ENCODE data around the gene FNIP2. TPM values are rescaled to one million over a fixed set of nuclear protein-coding genes. Genes with fewer than 3 reads are reported as not detected.

FNIP2 gene
- total RNA-seq (2013; cell fraction: nucleolus; rRNA removed) = 7.1 and 7.9 TPM in 2 replicates
- total RNA-seq (2014; rRNA removed) = 0.17 and 0.22 TPM in 2 replicates
- total RNA-seq (2014; rRNA removed; fragmentation: Illumina TruSeq; extraction: Trizol) = 0.23 and 0.27 TPM in 2 replicates
- total RNA-seq (2021) = 0.32 and 0.38 TPM in 2 replicates
- polyA plus RNA-seq (2011; ENCODE audit: low read depth) = 0.92 TPM
- 0.32 and 0.38 TPM in 2 replicates for polyA plus RNA-seq (2011; rRNA removed)
- polyA plus RNA-seq (2011; cell fraction: cytosol; rRNA removed) = 0.25 TPM in 2 replicates
- polyA plus RNA-seq (2011; cell fraction: nucleus; rRNA removed) = 0.21 and 0.23 TPM in 2 replicates
- 1.8 and 2.2 TPM in 2 replicates for polyA plus RNA-seq (2012)
- 0.11 and 0.12 TPM in 2 replicates for polyA plus RNA-seq (2014; fragmentation: Illumina TruSeq; extraction: Trizol)
- polyA plus RNA-seq (2014; fragmentation: Nextera tagmentation; extraction: Ambion mirVana) = under 1 TPM; 0.03 to 0.04 TPM
- polyA plus RNA-seq (2014; rRNA removed) = 0.06 and 0.20 TPM in 2 replicates
- under 1 TPM; 0.12 to 0.13 TPM for polyA plus RNA-seq (2016; fragmentation: Nextera tagmentation; extraction: Ambion mirVana)
- polyA minus RNA-seq (2011; rRNA and poly(A)+ RNA removed) = 0.57 and 1.8 TPM in 2 replicates
- polyA minus RNA-seq (2011; cell fraction: cytosol; rRNA and poly(A)+ RNA removed) = 0.13 and 0.31 TPM in 2 replicates
- 0.36 and 0.86 TPM in 2 replicates for polyA minus RNA-seq (2011; cell fraction: nucleus; rRNA and poly(A)+ RNA removed)
- percentile 56 among the genes with signal in this experiment for Bru-seq, nascent RNA
- percentile 50 among the genes with signal in this experiment for BruChase-seq, experiment 1, labeled RNA remaining after a 6-hour chase
- percentile 53 among the genes with signal in this experiment for BruChase-seq, experiment 2, labeled RNA remaining after a 2-hour chase
- long read RNA-seq, experiment 1, partial matches to known transcripts = 1 of 1 reads
- long read RNA-seq, experiment 1, other reads (novel, unspliced or antisense) = 0 of 1 reads
- long read RNA-seq, experiment 2, partial matches to known transcripts = 3 of 4 reads
- long read RNA-seq, experiment 2, other reads (novel, unspliced or antisense) = 1 of 4 reads

DNA sequence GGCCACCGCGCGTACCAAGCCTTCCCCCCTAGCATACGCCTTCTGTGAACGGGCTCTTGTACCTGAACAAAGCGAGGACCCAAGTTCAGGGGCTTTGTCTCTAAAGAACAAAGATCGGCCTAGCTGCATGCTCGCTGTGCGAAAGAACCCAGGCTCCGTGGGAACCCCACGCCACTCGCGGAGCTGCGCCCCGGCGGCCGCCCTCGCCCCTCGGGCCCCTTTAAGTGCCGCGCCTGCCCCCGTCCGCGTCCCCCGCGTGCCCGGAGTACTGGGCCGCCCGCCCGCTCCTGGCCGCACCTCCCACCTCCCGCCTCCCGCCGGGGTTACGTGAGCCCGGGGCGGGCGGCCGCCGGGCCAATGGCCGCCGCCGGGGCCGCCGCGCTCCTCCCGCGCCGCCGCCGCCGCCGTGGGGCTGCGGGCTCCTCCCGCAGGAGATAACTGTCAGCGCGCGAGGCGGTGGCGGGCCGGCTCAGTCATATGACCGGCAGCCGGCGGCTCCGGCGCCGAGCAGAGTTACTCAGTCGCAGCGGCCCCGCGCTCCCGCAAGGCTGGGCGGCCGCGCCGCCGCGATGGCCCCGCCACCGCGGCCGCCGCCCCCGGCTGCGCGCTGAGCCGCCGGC, at the start of gene FNIP2:
FNIP2 (plus strand) TSS at position 472 of the 620 bp plus-strand sequence. CDS start 187 bp downstream, outside the sequence.
- WGBS (ENCODE audit: insufficient coverage, insufficient replicate concordance, low lambda C conversion rate, missing lambda C conversion rate) = 4% methylated on average over 24 of the region's 88 CpGs
- ChIA-PET CTCF (interaction anchor here (0.5 to 2.5 kb wide), 5 partner anchors 11 to 359 kb away, joined by 3 to 10 read pairs (median 3); no protein-coding TSS in a partner anchor), SMC1A (ENCODE audit: uncharacterized antibody, unreplicated experiment) (interaction anchor here (0.7 to 1.9 kb wide), 5 partner anchors 14 to 83 kb away, joined by 3 to 16 read pairs (median 5); no protein-coding TSS in a partner anchor), POLR2A (interaction anchor here (1.4 kb wide), 1 partner anchor 14 kb away, joined by 7 read pairs; no protein-coding TSS in a partner anchor), RAD21 (ENCODE audit: unreplicated experiment) (interaction anchor here (1.0 to 2.3 kb wide), 5 partner anchors 18 to 248 kb away, joined by 3 to 10 read pairs (median 5); no protein-coding TSS in a partner anchor)
- peaks cover 2% of the 10 kb centered on the region in 2 experiments; a peak in 1 of 4 replicates for H3K27me3 ChIP-seq (replicated peaks in 1 of 2; ENCODE audit: control insufficient read depth in 2 of 2, insufficient read depth in 2 of 2, low read length in 1 of 2)
- peaks cover 4% of the 10 kb centered on the region for H3K79me2 ChIP-seq (ENCODE audit: control insufficient read depth, insufficient read depth, low read length)
- H4K20me1 ChIP-seq (ENCODE audit: control insufficient read depth, insufficient read depth) = no peaks in the 10 kb centered on the region
- TF ChIP-seq IKZF1 (conservative IDR thresholded peaks at IDR 0.05) = peak; percentile 44; the same call in 1 of the 2 replicates
- no peak for TF ChIP-seq RCOR1 (conservative IDR thresholded peaks at IDR 0.05; ENCODE audit: low read depth, low read length)
- TF ChIP-seq, protein P1, sequence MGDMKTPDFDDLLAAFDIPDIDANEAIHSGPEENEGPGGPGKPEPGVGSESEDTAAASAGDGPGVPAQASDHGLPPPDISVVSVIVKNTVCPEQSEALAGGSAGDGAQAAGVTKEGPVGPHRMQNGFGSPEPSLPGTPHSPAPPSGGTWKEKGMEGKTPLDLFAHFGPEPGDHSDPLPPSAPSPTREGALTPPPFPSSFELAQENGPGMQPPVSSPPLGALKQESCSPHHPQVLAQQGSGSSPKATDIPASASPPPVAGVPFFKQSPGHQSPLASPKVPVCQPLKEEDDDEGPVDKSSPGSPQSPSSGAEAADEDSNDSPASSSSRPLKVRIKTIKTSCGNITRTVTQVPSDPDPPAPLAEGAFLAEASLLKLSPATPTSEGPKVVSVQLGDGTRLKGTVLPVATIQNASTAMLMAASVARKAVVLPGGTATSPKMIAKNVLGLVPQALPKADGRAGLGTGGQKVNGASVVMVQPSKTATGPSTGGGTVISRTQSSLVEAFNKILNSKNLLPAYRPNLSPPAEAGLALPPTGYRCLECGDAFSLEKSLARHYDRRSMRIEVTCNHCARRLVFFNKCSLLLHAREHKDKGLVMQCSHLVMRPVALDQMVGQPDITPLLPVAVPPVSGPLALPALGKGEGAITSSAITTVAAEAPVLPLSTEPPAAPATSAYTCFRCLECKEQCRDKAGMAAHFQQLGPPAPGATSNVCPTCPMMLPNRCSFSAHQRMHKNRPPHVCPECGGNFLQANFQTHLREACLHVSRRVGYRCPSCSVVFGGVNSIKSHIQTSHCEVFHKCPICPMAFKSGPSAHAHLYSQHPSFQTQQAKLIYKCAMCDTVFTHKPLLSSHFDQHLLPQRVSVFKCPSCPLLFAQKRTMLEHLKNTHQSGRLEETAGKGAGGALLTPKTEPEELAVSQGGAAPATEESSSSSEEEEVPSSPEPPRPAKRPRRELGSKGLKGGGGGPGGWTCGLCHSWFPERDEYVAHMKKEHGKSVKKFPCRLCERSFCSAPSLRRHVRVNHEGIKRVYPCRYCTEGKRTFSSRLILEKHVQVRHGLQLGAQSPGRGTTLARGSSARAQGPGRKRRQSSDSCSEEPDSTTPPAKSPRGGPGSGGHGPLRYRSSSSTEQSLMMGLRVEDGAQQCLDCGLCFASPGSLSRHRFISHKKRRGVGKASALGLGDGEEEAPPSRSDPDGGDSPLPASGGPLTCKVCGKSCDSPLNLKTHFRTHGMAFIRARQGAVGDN (IDR thresholded peaks at IDR 0.05) = 0 out of 2 replicates have a peak, but pooled peaks have one; percentile 58
- no peak for TF ChIP-seq RAD51 (IDR thresholded peaks at IDR 0.05)
- TF ChIP-seq MXI1 (IDR thresholded peaks at IDR 0.05; ENCODE audit: low read depth, low read length) = 0 out of 2 replicates have a peak, but pooled peaks have one; percentile 18
- TF ChIP-seq YY1 (IDR thresholded peaks at IDR 0.05; ENCODE audit: low read depth, low read length) = peak; percentile 49; the same call in 1 of the 2 replicates
- no peak for TF ChIP-seq TCF3 (IDR thresholded peaks at IDR 0.05; ENCODE audit: borderline replicate concordance, insufficient read depth, low read depth, low read length)
- no peak for TF ChIP-seq HDAC6 (IDR thresholded peaks at IDR 0.05; ENCODE audit: unreplicated experiment)
- peak in 1 of 2 experiments; percentile 75; a peak in 2 of 4 replicates for TF ChIP-seq BHLHE40 (IDR thresholded peaks at IDR 0.05; ENCODE audit: borderline replicate concordance in 1 of 2, low read depth in 2 of 2, low read length in 1 of 2)
- 0 out of 2 replicates have a peak, but pooled peaks have one; percentile 40 for TF ChIP-seq LARP7 (IDR thresholded peaks at IDR 0.05)
- TF ChIP-seq POLR2A (IDR thresholded peaks at IDR 0.05; ENCODE audit: low read depth, low read length) = peak; percentile 45; the same call in 1 of the 2 replicates
- peak; percentile 85 for TF ChIP-seq BACH1 (IDR thresholded peaks at IDR 0.05; ENCODE audit: borderline replicate concordance)
- peak; percentile 68 for TF ChIP-seq GATAD2B (conservative IDR thresholded peaks at IDR 0.05; ENCODE audit: low read depth)
- H3K9ac ChIP-seq (ENCODE audit: control insufficient read depth, insufficient read depth, low read length) = peak within 1 kb of the TSS; percentile 61; the same call in 1 of the 2 replicates
- peak within 1 kb of the TSS; percentile 80 for H2AFZ ChIP-seq (ENCODE audit: control insufficient read depth, low read depth, low read length)
- no peaks in the 10 kb centered on the region; the same call in 1 of the 2 replicates for H3K4me1 ChIP-seq (ENCODE audit: control insufficient read depth, insufficient read depth, low read length)
- FAIRE-seq (no peak), DNase-seq (ENCODE audit: low read depth, low spot score) (no peak), ATAC-seq (peak; percentile 88)
- in situ Hi-C loops (cut with MboI) (no loop called here), intact Hi-C loops (cut with micrococcal nuclease; ENCODE audit: unreplicated experiment) (no loop called here)
- no peaks in the 10 kb centered on the region for H3K9me3 ChIP-seq (replicated peaks; ENCODE audit: control insufficient read depth, insufficient read depth, low read length)
- peak within 1 kb of the TSS; percentile 54 for H3K4me3 ChIP-seq
- no peaks in the 10 kb centered on the region for H3K36me3 ChIP-seq (ENCODE audit: control insufficient read depth in 2 of 2, insufficient read depth in 2 of 2, low read length in 1 of 2)
- BruUV-seq (replicated peaks) = no TSS peak
- H3K27ac ChIP-seq (ENCODE audit: control insufficient read depth, insufficient read depth) = no peak within 1 kb of the TSS; the same call in 1 of the 2 replicates
- H3K4me2 ChIP-seq (ENCODE audit: control insufficient read depth, insufficient read depth) = peak within 1 kb of the TSS; percentile 91

All from GM12878 (cell line).